Gastroesophageal sphincter (tissue), 3 donors: ENCODE measurements around the gene LOC101059915.
"Not testable (repeated sequence)": the region's sequence is repeated elsewhere in the genome, so short reads cannot be mapped to it uniquely, and the experiment has no call there.

ENCODE experiments used
- CTCF ChIP-seq, 4 experiments: fragments of 200-600 bp in 2 of 4; fragments of 450-650 bp in 2 of 4; sonication (generic) in 1 of 4; IDR thresholded peaks; one replicate each; pipeline ENCODE4 v1.5.1; 2017 to 2019; ENCODE audit warnings: antibody characterized with exemption in 4 of 4, mild to moderate bottlenecking in 2 of 4, moderate library complexity in 2 of 4
- POLR2AphosphoS5 ChIP-seq: sonication (generic); formaldehyde crosslinking; IDR thresholded peaks from one replicate; pipeline ENCODE4 v1.6.1; 2017; ENCODE audit warnings: antibody characterized with exemption

GRCh38 chrX:71676068-71676795, 8.9 kb downstream of the LOC101059915 start:
- not testable (repeated sequence) for TF ChIP-seq CTCF (IDR thresholded peaks at IDR 0.05); POLR2AphosphoS5
